D341Med (cell line): ENCODE results near the gene SLC6A11.

Source experiments
- DNase-seq: peaks from one replicate; pipeline ENCODE4 v3.0.0; 2012; ENCODE audit warnings: low spot score

Gene SLC6A11

DNA sequence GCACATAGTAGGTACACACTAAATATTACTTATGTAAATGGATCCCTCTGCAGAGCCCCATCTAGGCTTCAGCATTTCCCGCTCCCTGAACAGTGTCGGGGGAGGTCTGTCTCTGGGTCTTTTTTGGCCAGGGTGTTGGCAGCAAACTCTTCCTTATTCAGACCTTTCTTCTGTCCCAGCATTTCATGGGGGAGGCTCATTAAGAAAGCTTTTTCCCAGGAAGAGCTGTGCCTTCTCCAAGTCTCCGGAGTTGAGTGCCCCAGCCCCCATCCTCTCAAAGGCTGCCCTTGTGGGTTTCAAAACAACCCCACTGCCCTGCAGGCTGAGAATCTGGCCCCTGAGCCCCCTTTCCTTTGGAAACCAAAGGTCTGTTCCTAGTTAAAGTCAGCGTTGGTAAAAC lies 25.1 kb downstream of the SLC6A11 start:
- no peak for DNase-seq

DNA sequence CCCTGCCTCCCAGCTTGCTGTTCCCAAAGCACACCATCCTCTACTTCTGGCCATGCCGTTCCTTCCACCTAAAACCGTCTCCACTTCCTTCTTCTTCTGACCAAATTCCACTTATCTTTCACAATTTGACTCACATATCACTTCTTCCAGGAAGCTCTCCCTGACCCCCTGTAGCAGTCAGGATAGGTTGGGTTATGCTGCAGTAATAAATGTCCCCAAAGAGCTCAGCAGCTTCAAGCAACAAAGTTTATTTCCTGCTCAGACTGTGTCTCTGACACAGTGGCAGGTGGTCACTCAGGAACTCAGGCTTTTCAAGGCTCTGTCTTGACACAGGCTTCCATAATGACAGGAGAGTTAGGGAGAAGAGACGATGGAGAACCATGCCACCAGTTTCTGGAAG lies 27.4 kb downstream of the SLC6A11 start:
- no peak for DNase-seq

DNA sequence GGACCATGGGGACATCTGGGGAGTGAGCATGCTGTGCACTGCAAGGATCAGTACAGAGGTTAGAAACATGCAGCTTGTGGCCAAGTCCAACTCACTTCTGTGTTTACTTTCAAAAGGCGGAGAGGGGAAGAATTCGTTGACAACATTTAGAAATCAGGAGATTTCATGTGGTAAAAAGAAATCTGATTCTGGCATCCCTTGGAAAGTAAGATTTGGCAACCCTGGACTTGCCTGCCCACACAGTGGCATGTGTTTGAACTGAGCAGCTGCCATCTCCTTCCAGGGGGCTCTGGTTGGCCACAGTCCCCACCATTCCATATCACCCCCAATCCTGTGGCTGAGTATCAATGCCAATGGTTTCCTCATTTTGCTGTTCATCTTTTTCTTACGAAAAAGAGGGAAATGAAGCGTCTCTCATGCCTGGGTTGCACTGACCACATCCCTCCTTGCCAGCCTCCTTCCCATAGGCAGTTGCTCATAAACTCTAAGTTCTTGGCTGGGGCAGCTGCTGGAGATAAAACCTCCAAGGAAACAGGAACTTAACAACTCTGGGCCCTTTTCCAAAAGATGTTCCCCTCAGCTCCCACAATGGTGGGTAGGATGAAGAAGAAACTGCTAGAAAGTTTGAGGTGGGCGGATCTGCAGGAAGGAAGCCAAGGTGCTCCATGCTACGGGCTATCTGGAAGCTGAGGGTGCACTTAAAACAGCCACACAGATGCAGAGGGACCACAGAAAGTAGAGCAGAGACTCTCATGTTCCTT lies 29.2 kb downstream of the SLC6A11 start:
- DNase-seq: no peak

DNA sequence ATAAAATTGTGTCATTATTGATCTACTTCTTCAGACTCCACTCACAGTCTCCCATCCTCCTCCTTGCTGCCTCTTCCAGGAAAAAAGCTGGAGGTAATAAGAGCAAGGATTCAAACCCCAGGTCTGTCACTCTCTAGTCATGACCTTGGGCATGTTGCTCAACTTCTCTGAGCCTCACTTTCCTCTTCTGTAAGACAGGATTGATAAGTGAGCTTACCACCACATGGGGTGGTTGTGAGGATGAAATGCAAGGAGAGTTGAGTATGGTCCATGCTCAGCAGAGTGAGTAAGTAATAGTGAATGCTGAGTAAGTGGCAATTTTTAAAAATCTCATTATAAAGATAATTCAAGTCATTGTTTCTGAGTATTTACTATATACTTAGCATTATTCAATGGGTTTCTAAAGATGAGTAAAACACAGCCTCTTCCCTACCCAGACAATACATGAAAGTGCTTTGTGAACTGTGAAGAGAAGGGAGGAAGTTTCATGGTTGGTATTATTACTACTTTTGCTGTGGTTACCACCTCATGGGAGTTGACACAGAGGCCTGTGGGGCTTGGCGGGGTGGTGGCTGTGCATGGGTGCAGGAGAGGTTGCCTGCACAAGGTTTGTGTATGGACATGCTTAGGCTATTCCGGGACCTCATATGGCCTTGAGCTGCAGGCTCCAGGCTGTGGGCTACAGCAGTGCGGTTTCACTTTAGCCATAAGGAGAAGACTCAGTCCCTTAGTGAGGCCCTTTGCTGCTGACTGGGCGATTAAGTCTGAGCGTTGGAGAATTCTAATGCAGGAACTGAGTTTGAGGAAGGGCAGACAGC lies 30.0 kb downstream of the SLC6A11 start:
- no peak for DNase-seq

DNA sequence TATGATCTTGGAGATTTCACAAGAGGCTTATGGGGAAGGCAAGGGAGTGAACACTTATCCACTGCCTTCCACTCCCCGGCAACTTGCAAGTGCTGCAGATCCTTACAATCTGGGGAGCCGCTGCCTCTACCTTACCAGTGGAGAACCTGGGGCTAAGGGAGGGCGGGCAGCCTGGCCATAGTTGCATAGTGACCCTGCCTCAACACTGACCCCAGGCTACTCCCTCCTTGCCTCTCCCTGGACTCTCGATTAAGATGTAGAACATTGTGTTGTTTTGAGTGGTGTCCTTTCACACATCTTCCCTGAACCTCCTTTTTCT lies 30.6 kb downstream of the SLC6A11 start:
- no peak for DNase-seq

DNA sequence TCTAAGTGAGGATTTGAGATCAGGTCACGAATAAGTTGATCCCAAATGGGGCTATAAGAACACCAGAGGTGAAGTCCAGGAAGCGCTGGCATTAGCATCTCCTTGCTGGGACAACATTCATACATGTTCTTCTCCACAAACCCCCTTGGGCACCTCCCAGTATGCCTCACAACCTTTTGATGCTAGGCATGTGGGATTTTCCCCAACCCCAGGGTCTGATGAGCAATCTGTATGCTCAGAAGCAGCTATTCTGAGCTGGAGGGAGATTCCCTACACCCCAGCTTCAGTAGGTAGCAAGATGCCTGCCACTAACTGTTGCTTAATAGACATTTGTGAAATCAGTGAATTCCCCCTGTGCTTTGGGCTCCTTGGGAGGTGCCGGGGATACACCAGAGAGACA lies 32.2 kb downstream of the SLC6A11 start:
- DNase-seq: no peak

DNA sequence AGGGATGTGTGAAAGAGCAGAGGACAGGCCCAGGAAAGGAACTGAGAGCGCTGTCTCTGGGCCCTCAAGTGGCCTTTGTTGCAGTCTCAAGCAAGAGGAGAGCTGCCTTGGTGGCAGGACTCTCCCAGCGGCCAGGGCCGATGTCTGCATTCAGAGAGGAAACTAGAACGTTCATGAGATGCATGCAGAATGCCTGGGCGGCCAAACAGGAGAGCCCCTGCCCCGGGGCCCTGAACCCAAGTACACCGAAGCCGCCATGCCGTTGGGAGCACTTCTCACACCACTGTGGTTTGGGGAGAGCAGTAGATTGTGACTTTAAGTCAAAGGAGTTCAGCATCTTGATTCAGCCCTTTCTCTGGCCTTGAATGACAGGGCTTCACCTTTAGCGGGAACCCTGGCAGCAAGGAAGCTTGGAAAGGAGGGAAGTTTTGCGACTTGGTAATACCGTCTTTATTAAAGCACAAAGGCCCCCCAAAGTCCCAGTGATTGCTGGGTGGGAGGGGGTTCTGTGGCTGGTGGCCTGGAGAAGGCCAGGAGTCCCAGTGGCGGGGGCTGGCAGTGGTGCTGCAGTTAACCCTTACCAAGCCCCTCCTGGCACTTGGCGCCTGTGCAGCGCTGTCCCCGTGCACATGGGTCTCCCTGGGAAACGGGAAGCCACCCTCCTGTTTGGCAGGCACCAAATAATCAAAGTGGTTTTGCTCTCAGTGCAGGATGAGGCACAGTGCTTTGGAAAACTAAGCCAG lies 36.2 kb downstream of the SLC6A11 start:
- DNase-seq: no peak

DNA sequence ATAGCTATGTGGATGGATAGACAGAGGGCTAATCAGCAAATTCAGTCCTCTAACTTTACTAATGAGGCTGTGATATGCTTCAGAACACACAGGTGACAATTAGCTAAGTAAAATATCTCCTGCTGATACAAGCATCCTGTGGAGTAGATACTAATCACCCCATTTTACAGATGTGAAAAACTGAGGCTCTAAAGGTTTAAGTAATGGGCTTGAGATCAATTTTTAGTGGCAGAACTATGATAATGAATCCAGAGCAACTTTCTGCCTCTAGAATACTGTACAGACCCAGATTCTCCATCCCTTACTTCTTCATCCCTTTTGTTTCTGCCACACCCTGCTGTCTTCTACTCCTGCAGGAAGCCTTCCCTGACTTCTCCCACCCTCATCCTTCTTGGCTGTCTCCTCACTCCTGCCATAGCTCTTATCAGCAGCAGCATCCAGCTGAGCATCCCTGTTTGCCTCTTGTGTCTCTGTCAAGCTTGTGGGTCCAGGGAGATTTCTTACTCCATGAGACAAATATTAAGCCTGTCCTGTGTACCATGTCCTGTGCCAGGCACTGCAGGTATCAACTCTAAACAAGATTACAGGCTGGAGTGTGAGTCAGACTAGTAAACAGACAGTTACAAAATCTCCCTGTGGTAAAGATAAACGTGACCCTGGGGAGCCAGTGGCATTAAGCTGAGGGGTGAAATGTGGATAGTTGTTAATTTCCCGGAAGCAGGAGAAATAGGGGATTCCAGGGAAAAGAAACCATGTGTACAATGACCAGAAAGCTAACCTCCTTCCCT lies 39.2 kb downstream of the SLC6A11 start:
- DNase-seq: no peak

DNA sequence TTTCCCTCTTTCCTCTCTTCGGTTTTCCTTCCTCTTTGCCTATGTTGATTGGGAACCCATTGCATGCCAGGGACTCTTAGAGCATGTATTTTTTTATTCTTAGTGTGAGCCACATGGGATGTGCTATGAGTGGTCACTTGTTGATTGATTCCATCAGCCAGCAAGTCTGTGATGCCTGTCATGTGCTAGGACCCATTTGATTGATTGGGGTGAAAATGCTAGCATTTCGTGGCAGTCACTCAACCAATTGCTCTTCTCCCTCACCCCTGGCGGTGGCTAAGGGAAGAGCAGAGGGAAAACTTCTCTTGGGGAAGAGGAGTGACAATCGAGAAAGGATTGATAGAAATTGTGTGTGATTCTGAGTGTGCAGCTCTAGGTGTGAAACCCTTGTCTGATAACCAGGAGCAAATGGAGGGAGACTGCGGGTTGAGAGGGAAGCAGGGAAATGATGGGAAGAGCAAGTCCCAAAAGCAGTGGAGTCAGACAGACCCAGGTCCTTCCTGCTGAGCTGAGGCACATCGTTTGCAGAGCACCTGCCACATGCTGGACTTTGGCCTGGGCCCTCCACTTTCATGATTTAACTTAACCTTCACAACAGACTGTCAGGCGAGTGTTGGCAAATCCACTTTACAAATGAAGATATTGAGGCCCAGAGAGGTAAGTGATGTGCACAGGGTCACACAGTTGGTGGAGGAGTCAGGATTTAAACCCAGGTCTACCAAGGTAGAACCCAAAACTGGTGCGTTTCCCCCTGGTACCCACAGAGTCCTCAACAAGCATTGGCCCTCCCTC lies 40.0 kb downstream of the SLC6A11 start:
- DNase-seq: no peak

DNA sequence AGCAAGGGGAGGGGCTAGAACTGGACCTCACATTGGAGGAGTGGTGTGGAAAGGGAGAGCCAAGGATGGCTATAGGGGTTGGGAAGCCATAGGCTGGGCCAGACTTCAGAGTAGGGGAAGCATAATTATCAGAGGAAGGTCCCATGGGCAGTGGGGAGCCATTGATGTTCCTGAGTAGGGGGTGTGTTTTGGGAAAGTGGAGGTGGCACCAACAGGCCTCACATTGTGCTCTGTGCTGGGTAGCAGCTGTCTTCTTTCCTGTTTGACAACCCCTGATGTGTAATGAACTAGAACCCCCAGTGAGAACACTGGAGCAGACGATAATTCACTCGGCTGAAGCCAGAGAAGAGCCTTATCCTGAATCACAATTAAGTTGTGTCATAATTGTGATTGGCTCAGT lies 41.2 kb downstream of the SLC6A11 start:
- DNase-seq: no peak

DNA sequence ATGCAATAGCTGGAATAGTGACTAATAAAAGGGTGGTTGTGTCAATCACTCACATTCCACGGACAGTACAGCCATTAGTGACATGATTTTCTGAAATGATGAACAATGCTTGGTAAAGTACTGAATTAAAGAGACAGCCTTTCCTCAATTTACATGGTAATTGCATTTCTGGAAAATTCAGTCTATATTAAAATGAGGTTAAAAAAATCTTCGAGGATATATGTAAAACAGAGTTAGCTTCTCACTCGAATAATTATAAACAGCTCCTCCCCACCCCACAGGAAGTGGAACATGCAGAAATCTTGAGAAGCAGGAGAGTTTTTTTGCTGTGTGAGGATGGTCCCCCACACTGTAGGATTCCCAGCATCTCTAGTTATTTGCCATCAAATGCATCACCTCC lies 42.1 kb downstream of the SLC6A11 start:
- DNase-seq: no peak

DNA sequence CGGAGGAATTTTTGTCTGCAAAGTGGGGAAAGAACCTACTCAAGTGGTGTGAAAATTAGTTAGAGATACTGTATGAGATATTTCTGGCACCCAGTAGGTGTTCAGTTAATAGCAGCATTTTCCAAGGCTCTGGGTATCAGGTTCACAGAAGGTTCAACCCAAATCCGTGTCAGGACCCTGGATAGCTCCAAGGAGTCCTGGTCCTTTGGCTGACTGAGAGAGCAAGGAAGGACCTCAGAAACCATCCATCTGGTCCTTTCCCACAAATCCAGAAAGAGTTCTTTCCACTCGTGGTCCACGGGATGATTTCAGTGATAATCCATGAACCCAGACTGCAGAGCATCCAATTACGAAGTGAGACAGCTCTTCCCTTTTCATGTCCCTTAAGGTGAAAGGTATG lies 51.4 kb downstream of the SLC6A11 start:
- no peak for DNase-seq

DNA sequence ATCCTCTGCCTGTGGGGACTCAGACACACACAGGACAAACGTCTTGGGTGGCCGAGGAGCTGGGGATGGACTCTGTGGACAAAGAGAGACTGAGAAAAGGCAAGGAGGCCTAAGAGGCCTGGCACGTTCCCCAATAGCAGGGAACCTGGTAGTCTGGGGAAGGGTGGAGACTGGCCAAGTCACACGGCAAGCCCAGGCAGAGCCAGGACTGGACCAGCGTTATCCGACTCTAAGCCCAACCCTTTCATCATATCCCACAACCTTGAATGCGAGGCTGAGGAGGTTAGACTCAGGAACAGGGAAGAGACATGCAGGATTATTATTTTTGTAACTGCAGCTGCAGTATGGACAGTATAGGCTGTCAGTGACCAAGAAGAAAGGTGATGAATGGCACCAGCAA lies 53.4 kb downstream of the SLC6A11 start:
- no peak for DNase-seq

DNA sequence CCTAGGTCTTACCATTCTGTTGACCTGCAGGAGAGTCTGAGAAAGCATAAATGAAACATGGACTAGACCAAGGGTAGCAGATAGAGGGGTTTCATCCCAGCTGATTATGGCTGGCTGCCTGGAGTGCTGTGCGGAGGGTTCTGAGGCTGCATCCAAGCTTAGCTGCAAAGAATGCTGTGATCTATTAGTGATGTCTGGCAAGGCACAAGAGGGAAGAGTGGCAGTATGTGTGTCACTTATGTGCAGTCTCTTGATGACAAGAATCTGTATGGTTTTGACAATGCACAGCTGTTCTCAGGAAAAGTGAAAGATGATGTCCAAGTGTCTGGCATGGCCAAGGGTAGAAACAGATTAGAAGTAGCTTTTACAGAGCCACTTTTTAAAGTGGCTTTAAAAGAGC lies 54.3 kb downstream of the SLC6A11 start:
- no peak for DNase-seq

DNA sequence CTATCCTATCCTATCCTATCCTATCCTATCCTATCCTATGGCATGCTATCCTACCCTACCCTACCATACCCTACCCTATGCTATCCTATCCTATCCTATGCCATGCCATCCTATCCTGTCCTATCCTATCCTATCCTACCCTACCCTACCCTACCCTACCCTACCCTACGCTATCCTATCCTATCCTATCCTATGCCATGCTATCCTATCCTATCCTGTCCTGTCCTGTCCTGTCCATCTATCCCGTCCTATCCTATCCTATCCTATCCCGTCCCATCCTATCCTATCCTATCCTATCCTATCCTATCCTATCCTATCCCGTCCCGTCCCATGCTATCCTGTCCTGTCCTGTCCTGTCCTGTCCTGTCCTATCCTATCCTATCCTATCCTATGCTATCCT lies 57.4 kb downstream of the SLC6A11 start:
- no peak for DNase-seq

DNA sequence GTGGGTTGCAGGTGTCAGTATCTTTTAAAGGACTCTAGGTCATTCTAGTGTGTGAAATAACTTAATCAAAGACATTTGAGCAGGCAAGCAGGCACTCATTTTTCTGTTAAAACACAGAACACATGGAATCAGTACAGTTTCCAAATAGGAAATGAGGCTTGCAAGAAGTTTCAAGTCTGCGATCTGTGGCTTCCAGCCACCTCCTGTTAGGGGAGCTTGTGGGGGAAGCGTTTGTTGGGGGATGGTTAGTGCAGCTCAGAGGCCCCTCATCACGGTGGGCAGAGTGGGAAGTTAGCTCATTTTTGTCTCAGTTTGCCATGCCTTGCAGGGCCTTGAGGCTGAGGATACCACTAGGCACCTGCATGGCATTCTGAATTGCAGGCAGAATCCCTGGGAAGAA lies 59.9 kb downstream of the SLC6A11 start:
- DNase-seq: no peak

DNA sequence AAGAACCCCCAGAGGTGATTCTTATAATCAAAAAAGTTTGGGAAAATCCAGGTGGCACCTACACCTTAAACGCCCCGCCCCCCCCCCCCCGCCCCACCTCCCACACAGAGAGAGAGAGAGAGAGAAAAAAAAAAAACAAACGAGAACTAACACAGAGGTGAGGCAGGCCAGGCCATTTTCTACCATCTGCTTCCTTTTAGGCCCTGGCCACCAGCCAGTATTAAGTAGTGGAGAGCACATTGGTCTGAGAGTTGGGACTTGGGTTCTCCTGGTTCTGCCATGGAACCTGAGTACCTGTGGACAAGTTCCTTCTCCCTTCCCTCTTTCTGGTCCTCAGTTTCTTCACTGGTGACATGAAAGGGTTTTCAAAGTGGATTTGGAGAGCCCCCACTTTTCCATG lies 60.6 kb downstream of the SLC6A11 start:
- no peak for DNase-seq

DNA sequence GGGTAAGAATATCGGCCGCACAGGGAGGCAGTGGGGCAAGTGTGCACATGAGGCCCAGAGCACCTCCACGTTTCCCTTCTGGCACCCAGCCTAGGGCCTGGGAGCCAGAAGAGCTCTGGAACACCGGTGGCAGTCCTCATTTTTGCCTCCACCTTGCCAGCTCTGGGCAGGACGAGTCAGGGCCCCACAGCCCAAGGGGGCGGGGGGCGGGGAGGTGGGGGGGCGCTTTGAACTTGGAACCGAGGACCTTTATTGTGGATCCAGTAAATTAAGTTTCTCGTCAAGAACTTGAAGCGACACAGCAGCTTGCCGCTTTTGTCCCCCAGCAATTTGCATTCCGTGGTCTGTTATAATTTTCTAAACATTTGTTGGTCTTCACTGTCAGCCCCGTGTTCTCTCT lies 66.8 kb downstream of the SLC6A11 start:
- DNase-seq: no peak

DNA sequence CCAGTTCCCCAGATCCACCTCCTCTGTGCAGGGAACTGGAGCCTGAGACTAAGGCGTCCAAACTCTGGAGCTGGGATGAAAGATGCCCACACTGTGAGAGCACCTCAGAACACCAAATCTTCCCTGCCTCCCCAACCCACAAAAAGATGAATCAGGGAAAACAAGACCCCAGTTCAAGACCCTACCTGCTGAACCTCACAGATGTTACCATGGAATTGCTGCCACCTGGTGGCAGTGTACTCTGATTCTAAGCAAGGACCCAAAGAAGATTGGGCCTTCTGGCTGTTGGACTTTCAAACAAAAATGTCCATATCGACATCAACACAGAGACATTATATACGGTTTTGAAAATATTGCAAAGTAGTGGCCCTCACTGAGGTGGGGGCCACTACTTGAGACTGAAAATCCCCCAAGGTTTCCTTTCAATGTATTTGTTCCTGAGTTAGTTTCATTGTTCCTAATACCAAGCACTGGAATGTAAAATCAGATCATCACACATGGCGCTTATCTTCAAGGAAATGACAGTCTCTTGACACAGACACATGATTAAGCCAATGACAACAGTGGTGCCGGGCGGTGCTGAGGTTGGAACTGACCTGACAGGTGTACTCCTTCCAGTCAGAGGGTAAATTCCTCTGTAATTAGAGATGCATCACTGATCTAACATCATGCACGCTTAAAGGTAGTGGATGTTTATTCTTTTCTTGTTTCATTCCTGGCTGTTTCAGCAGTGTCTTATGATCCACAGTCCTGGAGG lies 67.6 kb downstream of the SLC6A11 start:
- no peak for DNase-seq

DNA sequence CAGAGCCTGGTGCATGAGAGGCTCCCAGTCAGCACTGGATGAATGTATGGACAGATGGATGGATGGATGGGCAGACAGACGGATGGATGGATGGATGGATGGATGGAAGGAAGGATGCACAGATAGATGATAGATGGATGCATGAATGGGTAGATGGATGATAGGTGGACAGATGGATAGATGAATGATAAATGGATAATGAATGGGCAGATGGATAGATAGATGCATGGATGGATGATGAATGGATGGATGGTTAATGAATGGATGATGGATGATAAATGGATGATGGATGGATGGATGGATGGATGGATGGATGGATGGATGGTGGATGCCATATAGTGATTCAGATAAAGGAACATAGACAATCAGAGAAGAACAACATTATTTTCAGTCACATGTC lies 71.0 kb downstream of the SLC6A11 start:
- DNase-seq: no peak
